ENCODE results near the gene IL36RN.

Gene IL36RN

DNA sequence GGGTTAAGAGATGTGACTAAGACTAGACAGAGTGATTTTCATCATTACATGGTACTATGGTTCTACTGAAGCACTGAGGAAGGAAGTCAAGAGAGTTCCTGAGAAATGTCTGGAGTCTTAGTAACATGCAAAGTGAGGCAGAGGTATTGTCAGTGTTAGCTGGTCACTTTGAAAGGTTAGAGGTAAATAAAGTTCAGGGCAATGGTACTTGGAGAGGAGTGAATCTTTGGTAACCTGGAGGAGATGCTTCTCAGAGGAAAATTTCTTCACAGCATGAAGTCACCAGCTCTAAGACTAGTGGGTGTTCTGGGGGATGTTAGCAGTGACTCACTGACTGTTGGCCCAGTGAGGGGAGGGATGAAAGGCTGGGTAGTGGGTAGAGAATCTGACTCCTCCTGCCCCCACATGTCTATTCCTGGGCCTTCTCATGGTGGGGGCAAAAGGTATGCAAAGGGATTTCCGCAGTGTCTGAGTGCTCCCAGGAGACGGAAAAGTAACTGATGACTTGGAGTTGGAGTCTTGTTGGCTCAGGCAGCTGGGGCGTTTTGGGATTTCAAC is 45.1 kb downstream of the IL36RN start:
- peak; percentile 26 to 48 for DNase-seq

GRCh38 chr2:113105047-113105785 is 46.2 kb downstream of the IL36RN start:
- peak; percentile 39 to 66 for DNase-seq

- DNase-seq, result no peak
Observed at GRCh38 chr2:113111121-113111520, 52.1 kb downstream of the IL36RN start.

GRCh38 chr2:113111823-113112287 is 52.9 kb downstream of the IL36RN start:
- DNase-seq, result no peak

- no peak for DNase-seq
Observed at GRCh38 chr2:113112441-113112840, 53.4 kb downstream of the IL36RN start.

DNA sequence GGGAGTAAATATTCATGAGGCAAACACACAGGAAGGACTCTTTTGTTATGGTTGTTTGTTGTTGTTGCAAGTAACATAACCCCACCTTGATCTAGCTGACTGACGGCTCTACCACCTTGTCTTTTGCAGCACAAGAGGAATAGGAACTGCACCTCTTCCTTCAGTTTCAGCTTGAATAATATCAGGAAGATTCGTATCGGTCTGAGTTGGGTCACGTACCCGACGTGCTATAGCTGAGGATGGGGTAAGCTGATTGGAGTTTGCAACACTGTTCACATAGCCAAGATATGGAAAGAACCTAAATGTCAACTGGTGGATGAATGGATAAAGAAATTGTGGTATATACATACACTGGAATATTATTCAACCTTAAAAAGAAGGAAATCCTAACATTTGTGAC is 53.9 kb downstream of the IL36RN start:
- no peak for DNase-seq

DNA sequence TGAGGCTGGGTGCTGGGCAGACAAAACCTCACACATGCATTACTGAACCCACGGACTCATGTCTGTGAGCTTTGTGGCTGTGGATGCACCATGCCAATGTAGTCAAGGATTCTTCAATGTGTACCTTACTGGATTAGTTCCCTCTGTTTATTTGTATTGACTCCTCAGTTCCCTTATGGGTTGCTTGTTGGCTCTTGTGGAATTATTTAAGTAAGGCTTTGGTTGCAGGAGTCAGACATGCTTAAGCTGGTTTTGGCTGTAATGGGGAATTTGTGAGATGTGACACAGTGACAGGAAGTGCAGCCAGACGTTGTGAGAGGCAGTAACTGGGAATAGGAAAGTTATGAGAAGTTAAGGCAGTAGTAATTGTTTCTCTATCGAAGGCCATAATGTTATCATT is 54.8 kb downstream of the IL36RN start:
- DNase-seq, result no peak

Measured in activated CD4-positive, alpha-beta T cell treated with anti-CD3 and anti-CD28 coated beads, Interleukin-2, amount 50 U/mL, for 48 hours (primary cell).